Kidney (tissue), 14 donors: ENCODE data around the gene KASH5. TPM values are rescaled to one million over a fixed set of nuclear protein-coding genes. Genes with fewer than 3 reads are reported as not detected.
"Not testable (repeated sequence)": the region's sequence is repeated elsewhere in the genome, so short reads cannot be mapped to it uniquely, and the experiment has no call there.

ENCODE experiments used
- DNase-seq, 5 donors: peaks; one replicate each; pipeline ENCODE4 v3.0.0-alpha.2; 2013 to 2020
- FAIRE-seq: peaks from 2 replicates; lab custom pipeline; 2012; peaks lifted over from hg19 to GRCh38; lab: Jason Lieb, UNC
- H3K27ac ChIP-seq, 2 donors: one replicate each; pipeline ENCODE4 v1.7.0; 2013; ENCODE audit warnings: low read depth in 2 of 2, low read length in 2 of 2, inconsistent platforms in 1 of 2
- H3K27me3 ChIP-seq: one replicate; pipeline ENCODE4 v1.7.1; 2013; ENCODE audit warnings: low read length, inconsistent platforms; ENCODE audit not compliant: control insufficient read depth, insufficient read depth
- H3K36me3 ChIP-seq, 3 donors: one replicate each; pipeline versions ENCODE4 v1.7.0 to v1.7.1; 2013; ENCODE audit warnings: low read length in 3 of 3, control low read depth in 1 of 3, inconsistent platforms in 1 of 3; ENCODE audit not compliant: insufficient read depth in 3 of 3, control insufficient read depth in 2 of 3
- H3K4me1 ChIP-seq, 3 donors: one replicate each; pipeline versions ENCODE4 v1.7.0 to v1.7.1; 2013; ENCODE audit warnings: low read length in 3 of 3, inconsistent platforms in 1 of 3, low read depth in 1 of 3; ENCODE audit not compliant: control insufficient read depth in 2 of 3, insufficient read depth in 2 of 3
- H3K4me3 ChIP-seq, 3 donors: one replicate each; pipeline versions ENCODE4 v1.7.0 to v1.8.1; 2013; ENCODE audit warnings: low read length in 3 of 3, control low read depth in 1 of 3, inconsistent platforms in 1 of 3
- H3K9ac ChIP-seq, 3 donors: one replicate each; pipeline versions ENCODE4 v1.7.0 to v1.7.1; 2013; ENCODE audit warnings: low read length in 3 of 3, control low read depth in 1 of 3, inconsistent platforms in 1 of 3
- H3K9me3 ChIP-seq, 3 donors: one replicate each; pipeline versions ENCODE4 v1.7.0 to v1.7.1; 2013; ENCODE audit warnings: low read length in 3 of 3, control low read depth in 1 of 3, inconsistent platforms in 1 of 3; ENCODE audit not compliant: control insufficient read depth in 2 of 3, insufficient read depth in 1 of 3
- CTCF ChIP-seq: IDR thresholded peaks from 3 replicates; pipeline ENCODE4 v1.5.1; 2012; ENCODE audit warnings: mild to moderate bottlenecking, moderate library complexity, borderline replicate concordance; ENCODE audit not compliant: insufficient read depth; ENCODE audit errors: extremely low read depth
- intact Hi-C: fragments of 100-400 bp; cut with DNase I; formaldehyde crosslinking; loops from one replicate; pipeline ENCODE4 v1.11.1; 2022
- polyA plus RNA-seq: library from polyadenylated mRNA; stranded (reverse); fragments of 350-450 nt; fragmentation: Illumina TruSeq; extraction: RNeasy Lipid Tissue Mini Kit (QIAGEN cat#74804); gene quantifications from one replicate; pipeline ENCODE4 v1.2.3, GENCODE V29; 2014; ENCODE audit warnings: low read depth, low replicate concordance; ENCODE audit not compliant: insufficient read depth
- total RNA-seq: library from RNA; stranded (reverse); fragmentation: NEBNext Ultra II Directional; extraction: Animal tissue kit (Norgen Biotek cat#: 25700); gene quantifications from one replicate; pipeline ENCODE4 v1.2.1, GENCODE V29; 2021
- donor health status: control.
- donor health status: control.
- donor health status: control.
- donor health status: control.
- donor health status: control.
- donor health status: DM: yes; HTN: yes; CAD: no.
- donor health status: Normal renal cell carcinoma (clear cell type).

KASH5 gene
- total and polyA plus RNA-seq, 2 donors from 2014 or later = not detected

- no peak for DNase-seq
- no peak for TF ChIP-seq CTCF
- Histone ChIP-seq H3K9me3 (no peaks in the 10 kb centered on the region), H3K4me1 (no peaks in the 10 kb centered on the region), H3K9ac (no peak overlapping the region), H3K4me3 (no peak overlapping the region), H3K27me3 (no peaks in the 10 kb centered on the region), H3K27ac (no peak overlapping the region), H3K36me3 (no peaks in the 10 kb centered on the region)
- no peak for FAIRE-seq
- intact Hi-C loops = no loop called here
Observed at GRCh38 chr19:49459388-49459787, 71.3 kb downstream of the KASH5 start.

DNA sequence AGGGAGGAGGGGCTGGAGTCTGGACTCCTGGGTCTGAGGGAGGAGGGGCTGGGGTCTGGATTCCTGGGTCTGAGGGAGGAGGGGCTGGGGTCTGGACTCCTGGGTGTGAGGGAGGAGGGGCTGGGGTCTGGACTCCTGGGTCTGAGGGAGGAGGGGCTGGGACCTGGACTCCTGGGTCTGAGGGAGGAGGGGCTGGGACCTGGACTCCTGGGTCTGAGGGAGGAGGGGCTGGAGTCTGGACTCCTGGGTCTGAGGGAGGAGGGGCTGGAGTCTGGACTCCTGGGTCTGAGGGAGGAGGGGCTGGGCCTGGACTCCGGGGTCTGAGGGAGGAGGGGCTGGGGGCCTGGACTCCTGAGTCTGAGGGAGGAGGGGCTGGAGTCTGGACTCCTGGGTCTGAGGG lies 73.1 kb downstream of the KASH5 start:
- intact Hi-C loops, DNase-seq, H3K9me3 ChIP-seq, H3K4me3 ChIP-seq, H3K9ac ChIP-seq, FAIRE-seq, H3K36me3 ChIP-seq, H3K27me3 ChIP-seq, H3K27ac ChIP-seq, H3K4me1 ChIP-seq: not testable (repeated sequence)

- Histone ChIP-seq H3K9me3 (no peaks in the 10 kb centered on the region), H3K27ac (no peak overlapping the region), H3K4me1 (no peaks in the 10 kb centered on the region), H3K4me3 (no peak overlapping the region), H3K36me3 (peaks cover 0 to 2% (median 0%) of the 10 kb centered on the region in 3 donors), H3K9ac (no peak overlapping the region), H3K27me3 (no peaks in the 10 kb centered on the region)
- DNase-seq = no peak
- intact Hi-C loops = no loop called here
- FAIRE-seq = no peak
- TF ChIP-seq CTCF = no peak
Observed at GRCh38 chr19:49461656-49462055, 73.6 kb downstream of the KASH5 start.

- Histone ChIP-seq H3K4me3 (no peak overlapping the region), H3K9me3 (no peaks in the 10 kb centered on the region), H3K36me3 (peaks cover 0 to 2% (median 0%) of the 10 kb centered on the region in 3 donors), H3K27ac (no peak overlapping the region), H3K4me1 (no peaks in the 10 kb centered on the region), H3K27me3 (no peaks in the 10 kb centered on the region), H3K9ac (no peak overlapping the region)
- no peak for TF ChIP-seq CTCF
- intact Hi-C loops = no loop called here
- FAIRE-seq (no peak), DNase-seq (no peak)
Observed at GRCh38 chr19:49462492-49462891, 74.4 kb downstream of the KASH5 start.
